OCI-M2 (cell line): ENCODE results near the gene GALNT17.
"Not testable (repeated sequence)": the region's sequence is repeated elsewhere in the genome, so short reads cannot be mapped to it uniquely, and the experiment has no call there.

ENCODE experiments used
- DNase-seq: peaks from one replicate; lab custom pipeline; 2025; ENCODE audit not compliant: unreplicated experiment; lab: John Stamatoyannopoulos, UW

GALNT17 gene

GRCh38 chr7:71547426-71547825 lies 415.5 kb downstream of the GALNT17 start:
- no peak for DNase-seq

DNA sequence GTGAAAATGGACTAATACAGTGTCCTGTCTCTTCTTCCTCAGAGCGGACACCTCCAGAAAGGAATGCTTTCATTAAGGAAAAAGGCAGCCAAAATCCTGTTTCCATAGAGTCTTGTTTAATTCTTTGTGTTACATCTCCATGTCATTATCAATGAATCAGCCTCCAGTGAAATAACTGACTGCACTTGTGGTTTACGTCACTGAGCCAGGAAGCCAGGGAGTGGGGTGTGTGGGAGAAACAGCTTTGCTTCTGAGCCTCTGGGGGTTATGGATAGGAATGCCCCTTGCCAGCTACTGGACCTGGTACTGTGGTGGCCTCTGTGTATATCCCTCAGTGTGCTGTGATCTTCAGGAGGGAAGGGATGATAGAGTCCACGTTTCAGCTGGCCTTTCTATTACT lies 416.8 kb downstream of the GALNT17 start:
- DNase-seq = no peak

GRCh38 chr7:71553306-71553705 lies 421.4 kb downstream of the GALNT17 start:
- no peak for DNase-seq

- DNase-seq = no peak
These were observed 423.8 kb downstream of the GALNT17 start for GRCh38 chr7:71555758-71556157.

DNA sequence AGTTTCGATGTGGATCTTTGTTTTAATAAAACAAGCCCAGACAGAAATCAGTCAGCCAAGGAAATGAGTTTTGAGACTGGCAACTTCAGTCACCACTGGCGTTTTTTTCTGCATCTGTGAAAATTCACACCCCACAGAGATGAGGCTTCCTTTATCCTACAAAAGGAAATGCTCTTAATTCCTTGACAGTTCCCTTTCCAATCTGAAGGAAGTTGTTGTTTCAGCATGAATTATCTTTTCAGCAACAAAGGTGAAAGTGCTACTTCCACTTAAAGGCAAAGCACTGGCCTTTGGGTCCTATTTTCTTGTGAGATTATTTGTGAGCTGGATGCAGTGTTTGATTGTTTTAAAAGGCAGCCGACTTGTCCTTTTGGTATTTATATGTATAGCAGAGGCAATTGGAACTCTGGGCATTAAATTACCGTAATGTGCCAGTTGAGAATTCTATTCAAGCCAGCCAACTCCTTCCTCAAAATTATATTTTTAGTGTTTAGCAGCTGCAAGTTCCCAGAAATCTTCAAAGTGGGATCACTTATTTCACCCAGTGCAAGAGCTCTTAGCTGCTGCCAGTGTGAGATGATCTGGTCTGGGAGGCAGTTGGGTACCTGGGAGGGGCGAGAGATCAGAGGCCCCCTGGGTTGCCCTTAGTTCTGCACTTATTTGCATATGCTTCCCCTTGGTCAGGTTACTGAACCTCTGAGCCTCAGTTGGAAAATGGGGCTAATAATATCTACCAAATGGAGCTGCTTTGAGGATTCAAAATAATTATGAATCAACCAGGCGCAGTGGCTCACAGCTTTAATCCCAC lies 427.1 kb downstream of the GALNT17 start:
- DNase-seq = no peak

DNA sequence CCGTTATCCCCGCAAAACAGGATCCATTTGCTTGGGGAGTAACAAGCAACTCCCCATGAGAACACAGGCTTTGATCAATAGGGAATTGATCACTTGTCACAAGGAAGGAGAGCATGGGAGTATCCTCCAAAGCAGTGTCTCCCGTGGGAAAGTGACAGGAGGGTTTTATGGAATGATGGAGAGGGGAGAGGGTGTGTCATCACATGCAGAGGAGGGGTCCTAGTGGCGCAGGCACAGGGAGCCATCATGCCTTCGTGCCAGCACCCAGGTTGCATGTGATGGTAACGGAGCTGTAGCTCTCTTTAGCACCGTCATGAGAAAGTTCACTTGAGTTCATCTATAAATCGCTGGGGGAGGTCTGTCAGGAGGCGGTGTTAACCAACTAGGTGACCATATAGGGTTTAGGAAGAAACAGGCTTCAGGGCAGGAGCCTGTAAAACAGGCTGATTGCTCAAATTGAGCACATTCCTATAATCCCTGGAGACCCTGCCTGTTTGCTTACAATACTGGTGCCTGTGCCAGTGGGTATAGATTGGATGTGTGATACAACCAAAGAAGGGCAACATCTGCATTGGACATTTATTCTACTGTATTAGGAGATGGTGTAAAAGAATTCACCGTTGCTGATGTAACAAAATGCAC lies 428.5 kb downstream of the GALNT17 start:
- DNase-seq = no peak

GRCh38 chr7:71563276-71563675 lies 431.3 kb downstream of the GALNT17 start:
- no peak for DNase-seq

GRCh38 chr7:71566376-71566775 lies 434.4 kb downstream of the GALNT17 start:
- no peak for DNase-seq

- no peak for DNase-seq
These were observed 435.0 kb downstream of the GALNT17 start for GRCh38 chr7:71566991-71567390.

- DNase-seq = no peak
These were observed 442.4 kb downstream of the GALNT17 start for GRCh38 chr7:71574153-71574860.

- DNase-seq = no peak
These were observed 448.1 kb downstream of the GALNT17 start for GRCh38 chr7:71580027-71580426.

DNA sequence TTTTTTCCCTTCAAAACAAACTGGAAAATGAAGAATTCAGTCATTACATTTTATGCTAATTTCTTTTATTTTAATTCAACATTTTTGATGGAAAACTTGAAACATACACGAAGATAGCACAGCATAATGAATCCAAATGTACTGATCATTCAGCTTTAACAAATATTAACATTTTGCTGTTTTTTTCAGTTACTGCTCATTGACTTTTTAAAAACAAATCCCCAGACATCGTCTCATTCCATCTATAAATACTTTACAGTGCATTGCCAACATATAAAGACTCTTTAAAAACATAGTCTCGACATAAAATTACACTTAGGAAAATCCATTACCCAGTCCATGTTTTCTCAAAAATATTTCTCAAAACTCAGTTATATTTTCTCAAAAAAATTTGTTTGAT lies 452.3 kb downstream of the GALNT17 start:
- DNase-seq = no peak

GRCh38 chr7:71591876-71592275 lies 459.9 kb downstream of the GALNT17 start:
- DNase-seq = no peak

DNA sequence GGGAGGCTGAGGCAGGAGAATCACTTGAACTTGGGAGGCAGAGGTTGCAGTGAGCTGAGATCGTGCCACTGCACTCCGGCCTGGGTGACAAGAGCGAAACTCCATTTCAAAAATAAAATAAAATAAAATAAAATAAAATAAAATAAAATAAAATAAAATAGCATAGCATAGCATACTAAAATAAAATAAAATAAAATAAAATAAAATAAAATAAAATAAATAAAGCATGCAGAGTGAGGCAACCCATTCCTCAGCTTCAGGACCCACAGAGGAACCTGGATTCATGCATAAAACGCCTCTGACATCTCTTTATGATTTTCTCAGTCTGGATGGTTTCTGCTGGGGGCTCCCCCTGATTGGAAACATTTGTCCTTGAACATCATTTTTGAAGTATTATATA lies 460.4 kb downstream of the GALNT17 start:
- DNase-seq = not testable (repeated sequence)

GRCh38 chr7:71594736-71595135 lies 462.8 kb downstream of the GALNT17 start:
- DNase-seq = no peak

DNA sequence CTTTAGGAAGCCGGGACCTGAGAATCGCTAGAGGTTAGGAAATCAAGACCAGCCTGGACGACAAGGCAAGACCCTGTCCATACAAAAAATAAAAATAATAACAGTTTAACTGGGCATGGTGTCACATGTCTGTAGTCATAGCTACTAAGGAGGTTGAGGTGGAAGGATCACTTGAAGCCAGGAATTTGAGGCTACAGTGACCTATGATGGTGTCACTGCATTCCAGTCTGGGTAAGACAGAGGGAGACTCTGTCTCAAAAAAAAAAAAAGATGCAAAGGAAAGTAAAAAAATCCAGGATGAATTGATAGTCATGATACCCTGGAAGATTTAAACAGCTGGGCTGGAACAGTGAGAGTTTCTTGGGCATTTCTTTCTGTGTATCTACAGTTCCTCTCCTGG lies 463.2 kb downstream of the GALNT17 start:
- no peak for DNase-seq

DNA sequence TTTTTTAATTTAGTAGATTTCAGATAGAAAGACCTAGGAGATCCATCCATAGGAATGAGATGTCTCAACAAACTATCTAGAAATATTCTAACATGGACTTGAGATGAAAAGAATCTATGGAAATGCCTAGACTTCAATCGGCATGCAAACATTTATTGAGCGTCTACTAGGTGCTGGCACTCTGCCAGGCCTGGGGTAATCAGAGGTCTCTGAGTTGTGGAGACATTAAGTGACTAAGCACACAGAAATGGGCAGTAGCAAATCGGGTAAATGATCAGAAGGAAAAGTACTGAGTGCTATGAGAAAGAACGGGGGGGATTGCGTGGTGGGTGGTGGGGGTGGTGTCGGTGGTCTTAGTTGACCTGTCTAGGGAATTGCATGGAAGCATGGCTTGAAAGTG lies 466.6 kb downstream of the GALNT17 start:
- DNase-seq = no peak

GRCh38 chr7:71601851-71602250 lies 469.9 kb downstream of the GALNT17 start:
- no peak for DNase-seq

GRCh38 chr7:71604818-71605414 lies 473.0 kb downstream of the GALNT17 start:
- DNase-seq = no peak

- DNase-seq = no peak
These were observed 480.0 kb downstream of the GALNT17 start for GRCh38 chr7:71611986-71612385.

DNA sequence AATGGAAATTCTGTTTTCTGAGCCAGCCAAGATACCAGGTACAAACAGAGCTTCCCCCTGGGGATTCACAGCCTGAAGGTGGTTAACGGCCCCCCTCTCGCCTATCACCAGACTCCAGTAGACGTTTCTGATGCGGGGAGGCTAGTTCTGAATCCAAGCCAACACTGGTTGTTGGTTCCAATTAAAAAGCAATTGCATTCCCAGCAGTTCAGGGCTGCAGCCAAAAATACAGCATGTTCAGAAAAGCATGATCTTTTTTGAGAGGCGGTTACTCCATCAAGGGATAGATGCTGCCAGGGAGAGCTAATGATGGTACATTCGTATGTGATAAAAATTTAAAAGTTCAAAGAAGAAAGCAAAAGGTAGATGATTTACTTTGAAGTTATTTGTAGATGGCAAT lies 481.0 kb downstream of the GALNT17 start:
- DNase-seq = no peak

DNA sequence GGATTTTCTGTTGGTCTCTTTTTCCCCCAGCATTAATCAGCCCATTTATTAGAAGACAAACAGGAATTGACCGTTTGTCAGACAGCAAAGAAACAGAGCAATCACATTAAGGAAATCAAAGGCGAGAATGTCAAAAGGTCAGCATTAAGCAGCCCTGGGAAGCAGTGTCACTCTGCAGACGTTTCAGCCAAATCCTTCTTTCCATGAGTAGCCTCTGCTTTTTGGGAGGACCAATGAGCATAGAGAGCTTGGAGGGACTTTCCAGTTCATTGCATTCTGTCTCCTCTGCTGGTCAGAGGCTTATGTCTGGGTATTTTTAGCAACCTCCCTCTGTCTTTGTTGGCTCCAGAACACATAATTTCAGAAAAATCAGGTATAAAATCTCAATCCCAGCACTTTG lies 481.4 kb downstream of the GALNT17 start:
- no peak for DNase-seq
